Ascending aorta (tissue), 2 donors: ENCODE results near the gene TF. TPM values are rescaled to one million over a fixed set of nuclear protein-coding genes. Genes with fewer than 3 reads are reported as not detected.
A peak's percentile ranks its signal among the peaks of the same experiment; 100 is the strongest.

ENCODE experiments used
- DNase-seq, 2 donors: peaks; one replicate each; pipeline ENCODE4 v3.0.0-alpha.2; 2019; ENCODE audit warnings: low spot score in 2 of 2
- H3K27ac ChIP-seq, 2 donors: fragments of 200-600 bp; sonication (generic); one replicate each; pipeline ENCODE4 v1.5.1; 2016 to 2017; ENCODE audit warnings: mild to moderate bottlenecking in 1 of 2
- H3K27me3 ChIP-seq: fragments of 200-600 bp; sonication (generic); one replicate; pipeline ENCODE4 v1.5.1; 2017
- H3K36me3 ChIP-seq, 2 donors: fragments of 200-600 bp; sonication (generic); one replicate each; pipeline ENCODE4 v1.5.1; 2016
- H3K4me1 ChIP-seq, 2 donors: fragments of 200-600 bp; sonication (generic); one replicate each; pipeline ENCODE4 v1.5.1; 2016 to 2017; ENCODE audit warnings: mild to moderate bottlenecking in 1 of 2
- H3K4me3 ChIP-seq, 2 donors: fragments of 200-600 bp; sonication (generic); one replicate each; pipeline ENCODE4 v1.5.1; 2016 to 2017; ENCODE audit warnings: mild to moderate bottlenecking in 1 of 2
- H3K9me3 ChIP-seq, 2 donors: fragments of 200-600 bp; sonication (generic); one replicate each; pipeline ENCODE4 v1.5.1; 2016
- intact Hi-C: fragments of 100-400 bp; cut with DNase I; formaldehyde crosslinking; loops from one replicate; pipeline ENCODE4 v1.15.1; 2023
- total RNA-seq: library from RNA; depleted of rRNA; stranded (reverse); fragments of >200 nt; gene quantifications from one replicate; pipeline ENCODE4 v1.1.0, GENCODE V29; 2016
- TF ChIP-seq, protein P1 (sequence below), 3 experiments: fragments of 200-600 bp in 2 of 3; fragments of 450-650 bp in 1 of 3; sonication (generic) in 2 of 3; IDR thresholded peaks; one replicate each; pipeline ENCODE4 v1.5.1; 2016 to 2019; ENCODE audit warnings: antibody characterized with exemption in 3 of 3, mild to moderate bottlenecking in 1 of 3, moderate library complexity in 1 of 3

TF gene
- total RNA-seq, 1 donor from 2014 or later = 62.8 TPM

DNA sequence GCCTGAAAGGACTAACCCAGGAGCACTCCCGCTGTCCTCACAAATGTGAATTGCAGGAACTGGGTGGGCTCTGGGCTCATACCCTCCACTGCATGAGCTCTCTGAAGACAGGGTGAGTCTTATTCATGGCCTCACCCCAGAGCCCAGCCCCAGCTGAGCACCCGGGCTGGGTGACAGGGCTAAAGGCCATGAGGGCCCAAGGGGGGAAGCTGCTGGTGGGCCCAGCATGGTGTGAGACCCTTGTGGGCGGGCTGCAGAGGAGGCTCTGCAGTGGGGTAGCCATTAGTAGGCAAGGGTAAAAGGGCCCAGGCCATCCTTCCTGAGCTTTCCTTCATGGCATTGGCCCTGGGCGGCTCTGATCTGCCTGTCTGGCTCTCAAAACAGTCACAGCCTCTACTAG lies 89.8 kb downstream of the TF start:
- Histone ChIP-seq H3K4me3 (no peak overlapping the region), H3K27ac (no peak overlapping the region), H3K4me1 (no peaks in the 10 kb centered on the region), H3K27me3 (no peaks in the 10 kb centered on the region), H3K36me3 (peaks cover 3 to 9% of the 10 kb centered on the region in 2 donors), H3K9me3 (no peaks in the 10 kb centered on the region)
- TF ChIP-seq, protein P1, sequence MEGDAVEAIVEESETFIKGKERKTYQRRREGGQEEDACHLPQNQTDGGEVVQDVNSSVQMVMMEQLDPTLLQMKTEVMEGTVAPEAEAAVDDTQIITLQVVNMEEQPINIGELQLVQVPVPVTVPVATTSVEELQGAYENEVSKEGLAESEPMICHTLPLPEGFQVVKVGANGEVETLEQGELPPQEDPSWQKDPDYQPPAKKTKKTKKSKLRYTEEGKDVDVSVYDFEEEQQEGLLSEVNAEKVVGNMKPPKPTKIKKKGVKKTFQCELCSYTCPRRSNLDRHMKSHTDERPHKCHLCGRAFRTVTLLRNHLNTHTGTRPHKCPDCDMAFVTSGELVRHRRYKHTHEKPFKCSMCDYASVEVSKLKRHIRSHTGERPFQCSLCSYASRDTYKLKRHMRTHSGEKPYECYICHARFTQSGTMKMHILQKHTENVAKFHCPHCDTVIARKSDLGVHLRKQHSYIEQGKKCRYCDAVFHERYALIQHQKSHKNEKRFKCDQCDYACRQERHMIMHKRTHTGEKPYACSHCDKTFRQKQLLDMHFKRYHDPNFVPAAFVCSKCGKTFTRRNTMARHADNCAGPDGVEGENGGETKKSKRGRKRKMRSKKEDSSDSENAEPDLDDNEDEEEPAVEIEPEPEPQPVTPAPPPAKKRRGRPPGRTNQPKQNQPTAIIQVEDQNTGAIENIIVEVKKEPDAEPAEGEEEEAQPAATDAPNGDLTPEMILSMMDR (IDR thresholded peaks at IDR 0.05) = no peak
- DNase-seq = peak in 1 of 2 donors; percentile 51
- intact Hi-C loops = no loop called here

DNA sequence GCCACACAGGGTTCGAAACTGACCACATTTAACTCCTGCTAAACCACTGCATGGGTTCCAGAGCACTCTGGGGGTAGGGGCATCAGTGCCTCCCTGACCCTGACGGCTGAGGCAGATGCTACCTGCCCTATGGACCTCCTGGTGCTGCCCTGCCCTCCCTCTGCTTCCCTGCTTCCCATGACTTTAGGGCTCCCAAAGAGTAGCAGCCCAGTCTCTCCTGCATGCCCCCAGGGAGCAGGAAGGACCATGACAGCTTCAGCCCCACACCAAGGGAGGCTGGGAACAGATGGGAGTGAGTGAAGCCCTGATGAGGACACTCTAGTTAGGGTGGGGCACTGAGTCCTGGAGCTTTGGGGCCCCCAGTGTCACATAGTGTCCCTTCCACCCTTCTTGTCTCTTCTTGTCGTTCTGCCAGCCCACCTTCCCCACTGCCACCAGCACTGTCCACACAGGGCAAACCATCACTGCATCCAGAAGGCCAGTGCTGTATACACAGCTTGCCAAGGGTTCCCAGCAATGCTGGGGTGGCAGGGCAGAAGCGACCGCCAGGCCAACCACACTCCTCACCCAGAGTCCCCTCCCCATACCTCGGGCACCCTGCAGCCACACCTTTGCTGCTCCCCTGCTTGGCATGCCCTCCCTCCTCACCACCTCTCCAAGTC lies 90.4 kb downstream of the TF start:
- Histone ChIP-seq H3K9me3 (no peaks in the 10 kb centered on the region), H3K36me3 (peaks cover 3 to 11% of the 10 kb centered on the region in 2 donors), H3K4me3 (no peak overlapping the region), H3K27me3 (no peaks in the 10 kb centered on the region), H3K4me1 (no peaks in the 10 kb centered on the region), H3K27ac (no peak overlapping the region)
- DNase-seq = peak in 1 of 2 donors; percentile 46
- TF ChIP-seq, protein P1 (IDR thresholded peaks at IDR 0.05) = no peak
- intact Hi-C loops = no loop called here

DNA sequence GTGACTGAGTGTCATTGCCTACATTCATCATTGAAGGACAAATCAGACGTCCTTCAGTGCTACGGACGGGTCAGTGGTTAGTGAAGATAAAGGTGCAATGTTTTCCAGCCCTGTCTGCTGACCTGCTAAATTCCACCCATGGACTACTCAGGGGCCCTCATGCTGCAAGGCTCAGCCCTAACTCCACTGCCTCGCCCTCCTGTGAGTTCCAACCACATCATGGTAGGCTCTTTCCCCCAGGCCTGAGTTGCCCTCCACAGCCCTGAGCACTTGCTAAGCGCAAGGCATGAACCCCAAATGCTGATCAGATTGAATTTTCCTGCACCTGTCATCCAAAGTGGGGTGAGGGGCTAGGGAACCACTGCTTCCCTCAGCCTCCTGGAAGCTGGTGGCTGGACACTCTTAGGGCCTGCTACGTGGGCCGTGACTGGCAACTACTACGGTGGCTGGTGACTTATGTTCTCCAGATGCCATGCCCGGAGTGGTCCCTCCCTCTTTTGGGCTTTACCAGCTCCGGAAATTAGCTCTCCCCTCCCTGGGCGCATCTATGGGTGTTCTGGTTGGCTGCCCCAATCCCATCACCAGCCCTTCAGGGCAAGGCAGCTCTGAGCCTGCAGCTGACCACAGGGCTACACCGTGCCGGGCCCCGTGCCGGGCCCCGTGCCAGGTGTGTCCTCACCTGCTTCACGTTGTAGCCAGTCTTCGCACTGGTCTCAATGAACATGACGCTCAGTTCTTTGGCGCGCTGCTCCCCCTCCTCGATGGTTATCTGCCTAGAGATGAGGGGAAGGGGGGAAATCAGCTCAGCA lies 91.5 kb downstream of the TF start:
- Histone ChIP-seq H3K27ac (no peak overlapping the region), H3K9me3 (no peaks in the 10 kb centered on the region), H3K36me3 (peaks cover 3 to 11% of the 10 kb centered on the region in 2 donors), H3K4me3 (no peak overlapping the region), H3K4me1 (no peaks in the 10 kb centered on the region), H3K27me3 (no peaks in the 10 kb centered on the region)
- TF ChIP-seq, protein P1 (IDR thresholded peaks at IDR 0.05) = no peak
- peak in 1 of 2 donors; percentile 44 for DNase-seq
- intact Hi-C loops = no loop called here

DNA sequence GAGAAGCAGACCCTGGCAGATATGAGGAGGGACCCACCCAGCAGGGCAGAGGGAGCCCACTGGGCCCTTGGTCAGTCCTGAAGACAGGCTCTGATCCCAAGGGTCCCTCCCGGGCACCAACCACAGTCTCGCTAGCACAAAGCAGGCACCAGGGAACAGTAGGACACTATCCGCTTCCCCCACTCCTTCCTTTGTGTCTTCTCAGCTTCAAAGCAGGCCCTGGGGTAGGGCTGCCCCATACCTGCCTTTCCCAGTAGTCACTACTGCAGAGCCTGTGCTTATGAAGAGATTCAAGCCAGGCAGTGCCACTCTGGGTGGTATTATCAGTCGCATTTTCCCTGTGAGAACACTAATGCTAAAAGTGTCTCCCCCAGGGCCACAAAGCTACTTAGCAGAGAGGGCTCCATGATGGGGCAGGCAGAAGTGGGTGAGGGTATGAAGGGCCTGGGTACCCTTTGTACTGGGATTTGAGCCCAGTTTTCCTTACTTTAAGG lies 92.2 kb downstream of the TF start:
- Histone ChIP-seq H3K9me3 (no peaks in the 10 kb centered on the region), H3K27me3 (no peaks in the 10 kb centered on the region), H3K4me3 (no peak overlapping the region), H3K4me1 (no peaks in the 10 kb centered on the region), H3K36me3 (peaks cover 3 to 10% of the 10 kb centered on the region in 2 donors), H3K27ac (no peak overlapping the region)
- DNase-seq = peak in 1 of 2 donors; percentile 27
- intact Hi-C loops = no loop called here
- TF ChIP-seq, protein P1 (IDR thresholded peaks at IDR 0.05) = no peak

DNA sequence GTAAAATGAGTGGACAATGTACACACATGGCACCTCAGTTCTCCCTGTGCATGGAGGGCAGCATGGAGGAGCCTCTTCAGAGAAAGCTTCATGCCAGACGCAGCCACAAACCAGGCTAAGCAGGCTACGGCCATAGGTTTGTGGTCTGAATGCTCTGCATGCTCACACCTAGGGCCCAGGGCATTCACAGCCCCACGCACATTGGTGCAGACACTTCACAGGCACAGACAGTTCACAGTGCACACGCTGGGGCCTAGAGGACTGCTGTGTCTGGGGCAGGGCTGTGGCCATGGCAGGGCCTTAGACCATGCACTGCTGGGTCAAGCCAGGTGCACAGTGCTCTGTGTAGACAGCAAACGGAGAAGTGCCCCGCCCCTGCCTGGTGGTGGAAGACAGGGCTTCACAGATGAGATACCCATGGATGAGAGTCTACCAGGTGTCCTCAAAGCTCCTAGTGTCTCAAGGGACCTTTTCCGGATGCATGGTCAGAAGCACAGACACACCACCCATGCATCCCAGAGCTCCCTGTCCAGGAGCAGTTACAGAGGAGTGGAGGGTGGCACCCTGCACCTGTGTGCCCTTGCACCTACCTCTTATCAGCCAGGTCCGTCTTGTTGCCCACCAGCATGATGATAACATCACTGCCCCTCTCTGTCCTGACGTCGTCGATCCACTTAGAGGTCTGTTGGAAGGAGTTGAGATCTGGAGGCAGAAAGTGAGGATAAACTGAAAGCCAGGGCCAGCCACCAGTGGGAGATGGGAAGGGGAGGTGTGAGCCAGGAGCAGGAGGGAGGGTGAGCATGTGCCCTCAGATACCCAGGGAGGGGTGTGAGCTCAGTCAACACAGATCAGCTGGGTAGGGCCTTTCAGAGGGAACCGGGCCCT lies 93.0 kb downstream of the TF start:
- peaks cover 3 to 8% of the 10 kb centered on the region in 2 donors for H3K36me3 ChIP-seq
- intact Hi-C loops = no loop called here

More for the DNA sequence above, 93.0 kb downstream of the TF start:
- DNase-seq = peak in 1 of 2 donors; percentile 7
- H3K9me3 ChIP-seq = no peaks in the 10 kb centered on the region
- no peak overlapping the region for H3K4me3 ChIP-seq
- H3K27ac ChIP-seq = no peak overlapping the region
- no peaks in the 10 kb centered on the region for H3K27me3 ChIP-seq
- H3K4me1 ChIP-seq = no peaks in the 10 kb centered on the region
- TF ChIP-seq, protein P1 (IDR thresholded peaks at IDR 0.05) = no peak
